Suprapubic skin (tissue), 4 donors: ENCODE measurements around the gene PCED1B. TPM values are rescaled to one million over a fixed set of nuclear protein-coding genes. Genes with fewer than 3 reads are reported as not detected.

Experiments
- DNase-seq, 2 donors: peaks; one replicate each; pipeline ENCODE4 v3.0.0-alpha.2; 2019; ENCODE audit warnings: low spot score in 2 of 2
- H3K27ac ChIP-seq: fragments of 200-600 bp; sonication (generic); one replicate; pipeline ENCODE4 v1.5.1; 2019
- H3K27me3 ChIP-seq: fragments of 200-600 bp; sonication (generic); one replicate; pipeline ENCODE4 v1.5.1; 2019
- H3K36me3 ChIP-seq: fragments of 200-600 bp; sonication (generic); one replicate; pipeline ENCODE4 v1.5.1; 2019
- H3K4me1 ChIP-seq: fragments of 200-600 bp; sonication (generic); one replicate; pipeline ENCODE4 v1.5.1; 2019
- H3K4me3 ChIP-seq: fragments of 200-600 bp; sonication (generic); one replicate; pipeline ENCODE4 v1.5.1; 2019; ENCODE audit warnings: mild to moderate bottlenecking
- H3K9me3 ChIP-seq: fragments of 200-600 bp; sonication (generic); one replicate; pipeline ENCODE4 v1.5.1; 2019
- CTCF ChIP-seq, 2 donors: fragments of 200-600 bp in 1 of 2; fragments of 450-650 bp in 1 of 2; sonication (generic) in 1 of 2; IDR thresholded peaks; one replicate each; pipeline ENCODE4 v1.5.1; 2016 to 2019; ENCODE audit warnings: antibody characterized with exemption in 2 of 2, mild to moderate bottlenecking in 1 of 2, moderate library complexity in 1 of 2
- EP300 ChIP-seq: sonication (generic); formaldehyde crosslinking; IDR thresholded peaks from one replicate; pipeline ENCODE4 v1.6.1; 2017; ENCODE audit warnings: antibody characterized with exemption
- POLR2A ChIP-seq, 2 donors: fragments of 450-650 bp; IDR thresholded peaks; one replicate each; pipeline ENCODE4 v1.6.1; 2017; ENCODE audit warnings: antibody characterized with exemption in 2 of 2, mild to moderate bottlenecking in 2 of 2, moderate library complexity in 2 of 2
- POLR2AphosphoS5 ChIP-seq, 3 donors: sonication (generic); formaldehyde crosslinking; IDR thresholded peaks; one replicate each; pipeline ENCODE4 v1.6.1; 2017; ENCODE audit warnings: antibody characterized with exemption in 3 of 3
- WGBS: methylation state at CpG from one replicate; pipeline ENCODE4 v1.1.5; 2018; 5-methylcytosine and 5-hydroxymethylcytosine counted together
- total RNA-seq, 4 donors: library from RNA; depleted of rRNA; stranded (reverse); fragments of >200 nt; gene quantifications; one replicate each; pipeline ENCODE4 v1.1.0, GENCODE V29; 2016

Gene PCED1B
- total RNA-seq, 4 donors from 2014 or later: 0.65 to 5.1 TPM; not detected in 2

DNA sequence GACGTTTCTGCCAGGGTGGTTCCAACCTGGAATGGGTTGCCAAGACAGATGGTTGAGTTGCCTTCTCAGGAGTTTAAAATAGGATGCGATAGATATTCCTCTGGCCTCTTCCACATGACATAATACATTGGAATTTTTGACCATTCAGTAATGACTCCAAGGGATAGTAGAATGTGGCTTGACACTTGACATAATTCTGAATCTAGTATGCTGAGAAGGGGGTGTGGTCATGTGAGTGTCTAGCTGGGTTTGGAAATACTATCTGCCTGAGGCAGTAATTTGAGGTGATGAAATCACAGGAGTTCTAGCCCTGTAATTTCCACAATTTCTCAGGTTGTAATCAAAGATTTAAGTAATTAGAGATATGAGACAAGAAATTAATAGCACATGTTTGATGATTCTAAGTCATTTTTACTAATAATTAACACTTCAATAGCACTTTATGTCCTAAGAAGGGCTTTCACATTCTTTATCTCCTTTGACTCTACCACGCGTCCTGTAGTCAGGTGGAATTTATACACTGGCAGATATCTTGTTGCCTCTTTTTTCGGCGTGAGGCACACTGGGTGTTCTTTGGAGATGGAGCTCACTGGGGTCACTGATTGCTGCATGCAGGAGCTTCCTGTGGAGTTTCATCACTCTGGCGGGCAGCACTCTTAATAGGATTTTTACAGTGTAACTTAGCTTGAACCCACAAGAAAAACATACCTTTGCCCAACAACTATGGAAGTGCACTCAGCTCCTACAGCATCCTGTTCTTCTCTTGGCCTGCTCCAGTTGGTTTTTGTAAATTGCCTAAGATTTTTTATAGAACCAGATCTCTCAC is 3.6 kb downstream of the PCED1B start:
- 62% methylated on average over 7 of the region's 7 CpGs for WGBS
- Histone ChIP-seq H3K27me3 (no peaks in the 10 kb centered on the region), H3K36me3 (no peaks in the 10 kb centered on the region), H3K4me3 (no peak overlapping the region), H3K27ac (no peak overlapping the region), H3K9me3 (no peaks in the 10 kb centered on the region), H3K4me1 (peaks cover 55% of the 10 kb centered on the region)
- DNase-seq: no peak
- TF ChIP-seq EP300 (no peak), CTCF (IDR thresholded peaks at IDR 0.05) (no peak), POLR2AphosphoS5 (IDR thresholded peaks at IDR 0.05) (no peak), POLR2A (IDR thresholded peaks at IDR 0.05) (no peak)

GRCh38 chr12:47084172-47084571 is 4.8 kb downstream of the PCED1B start:
- no peaks in the 10 kb centered on the region for H3K36me3 ChIP-seq
- no peak for DNase-seq
- H3K27ac ChIP-seq: no peak overlapping the region
- WGBS: 92% methylated on average over 1 of the region's 1 CpG
- TF ChIP-seq CTCF (IDR thresholded peaks at IDR 0.05) (no peak), POLR2AphosphoS5 (IDR thresholded peaks at IDR 0.05) (no peak), EP300 (no peak), POLR2A (IDR thresholded peaks at IDR 0.05) (no peak)
- peaks cover 56% of the 10 kb centered on the region for H3K4me1 ChIP-seq
- H3K4me3 ChIP-seq: no peak overlapping the region
- H3K27me3 ChIP-seq: no peaks in the 10 kb centered on the region
- H3K9me3 ChIP-seq: no peaks in the 10 kb centered on the region

DNA sequence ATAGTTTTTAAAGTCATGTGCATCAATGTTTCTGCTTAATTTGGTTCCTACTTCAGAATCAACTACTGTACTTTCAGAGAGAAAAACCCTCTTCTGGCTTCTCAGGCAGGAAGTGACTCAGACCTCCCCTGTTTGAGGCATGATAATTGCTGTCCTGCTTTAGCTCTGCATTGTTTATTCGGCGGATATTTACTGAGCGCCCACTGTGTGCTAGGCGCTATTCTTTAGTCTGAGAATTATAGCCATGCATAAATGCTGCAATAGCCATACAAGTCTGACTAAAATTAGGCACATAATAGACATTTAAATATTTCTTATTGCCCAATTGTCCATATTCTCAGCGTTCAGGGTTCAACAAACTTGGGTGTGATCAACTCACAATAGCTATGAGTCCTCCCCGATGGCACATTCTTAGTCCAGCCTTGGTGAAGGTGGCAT is 6.4 kb downstream of the PCED1B start:
- no peak for TF ChIP-seq CTCF (IDR thresholded peaks at IDR 0.05)
- no peak for TF ChIP-seq EP300
- TF ChIP-seq POLR2AphosphoS5 (IDR thresholded peaks at IDR 0.05): no peak
- no peak for TF ChIP-seq POLR2A (IDR thresholded peaks at IDR 0.05)
- 74% methylated on average over 6 of the region's 6 CpGs for WGBS
- Histone ChIP-seq H3K9me3 (no peaks in the 10 kb centered on the region), H3K27ac (no peak overlapping the region), H3K27me3 (no peaks in the 10 kb centered on the region), H3K4me1 (peaks cover 53% of the 10 kb centered on the region), H3K4me3 (no peak overlapping the region), H3K36me3 (no peaks in the 10 kb centered on the region)
- no peak for DNase-seq

GRCh38 chr12:47087088-47087688 is 7.8 kb downstream of the PCED1B start:
- Histone ChIP-seq H3K4me3 (no peak overlapping the region), H3K36me3 (no peaks in the 10 kb centered on the region), H3K4me1 (peaks cover 50% of the 10 kb centered on the region), H3K9me3 (no peaks in the 10 kb centered on the region), H3K27ac (no peak overlapping the region), H3K27me3 (no peaks in the 10 kb centered on the region)
- 68% methylated on average over 2 of the region's 2 CpGs for WGBS
- TF ChIP-seq POLR2A (IDR thresholded peaks at IDR 0.05): no peak
- no peak for TF ChIP-seq CTCF (IDR thresholded peaks at IDR 0.05)
- no peak for TF ChIP-seq POLR2AphosphoS5 (IDR thresholded peaks at IDR 0.05)
- no peak for TF ChIP-seq EP300
- DNase-seq: no peak
